H1 (cell line): Measurements from ENCODE around the gene PIAS3. TPM values are rescaled to one million over a fixed set of nuclear protein-coding genes. Genes with fewer than 3 reads are reported as not detected.

Source experiments
- RFX5 ChIP-seq: IDR thresholded peaks from 2 replicates; pipeline ENCODE4 v1.6.1; 2011; ENCODE audit warnings: low read depth, low read length, improper control_type of control experiment, borderline replicate concordance
- polyA plus RNA-seq, 7 experiments: library from polyadenylated mRNA; depleted of rRNA in 3 of 7; stranded (reverse) in 5 of 7; unstranded in 2 of 7; fragments of >200 nt in 5 of 7; fragments of 200-250 nt in 2 of 7; gene quantifications; 1 replicate in 5 of 7; 2 replicates in 1 of 7; 4 replicates in 1 of 7; pipeline versions ENCODE4 v1.2.1 to v1.2.3, GENCODE V29; 2011 to 2013; ENCODE audit warnings: missing spikeins in 2 of 7, mixed read lengths in 2 of 7
- total RNA-seq: library from RNA; stranded (reverse); fragmentation: NEBNext Ultra II Directional; extraction: Animal tissue kit (Norgen Biotek cat#: 25700); gene quantifications from 2 replicates; pipeline ENCODE4 v1.2.1, GENCODE V29; 2021

PIAS3 gene
- total and polyA plus RNA-seq, 2 of the 8 experiments (the other 6 are each of a cell fraction or from before 2014, with no cell fraction given) = 36.7 to 49.9 TPM

DNA sequence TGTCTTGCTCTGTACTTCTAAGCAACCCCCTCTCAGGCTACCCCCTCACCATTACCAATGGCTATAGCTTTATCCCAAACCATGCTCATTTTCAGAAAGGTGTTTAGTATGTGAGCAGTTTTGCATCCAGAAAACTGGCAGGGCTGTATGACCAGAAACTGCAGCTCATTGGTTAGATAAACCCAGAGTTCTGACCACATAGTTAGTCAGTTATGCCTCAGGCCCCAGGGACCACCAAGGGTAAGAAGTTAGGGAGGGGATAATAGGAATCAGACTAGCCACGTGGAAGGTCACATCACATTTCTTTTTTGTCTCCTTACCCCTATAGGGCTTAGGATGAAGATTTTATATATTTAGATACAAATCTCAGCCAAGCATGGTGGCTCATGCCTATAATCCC, 49.8 kb upstream of the PIAS3 start (continued):
- TF ChIP-seq RFX5 = no peak
